LNCaP clone FGC (cell line): ENCODE results near the gene TEX29.

Experiments
- DNase-seq: peaks from one replicate; pipeline ENCODE4 v3.0.0-alpha.2; 2011; ENCODE audit warnings: low read depth
- H3K4me3 ChIP-seq: 2 replicates; pipeline ENCODE4 v1.5.1; 2011; ENCODE audit warnings: mild to moderate bottlenecking, low read depth, low read length, control low read depth
- TF ChIP-seq, protein P1 (sequence below): IDR thresholded peaks from 2 replicates; pipeline ENCODE4 v1.5.1; 2012; ENCODE audit warnings: mild to moderate bottlenecking; ENCODE audit not compliant: control insufficient read depth, insufficient read depth; ENCODE audit errors: extremely low read depth

TEX29 gene

DNA sequence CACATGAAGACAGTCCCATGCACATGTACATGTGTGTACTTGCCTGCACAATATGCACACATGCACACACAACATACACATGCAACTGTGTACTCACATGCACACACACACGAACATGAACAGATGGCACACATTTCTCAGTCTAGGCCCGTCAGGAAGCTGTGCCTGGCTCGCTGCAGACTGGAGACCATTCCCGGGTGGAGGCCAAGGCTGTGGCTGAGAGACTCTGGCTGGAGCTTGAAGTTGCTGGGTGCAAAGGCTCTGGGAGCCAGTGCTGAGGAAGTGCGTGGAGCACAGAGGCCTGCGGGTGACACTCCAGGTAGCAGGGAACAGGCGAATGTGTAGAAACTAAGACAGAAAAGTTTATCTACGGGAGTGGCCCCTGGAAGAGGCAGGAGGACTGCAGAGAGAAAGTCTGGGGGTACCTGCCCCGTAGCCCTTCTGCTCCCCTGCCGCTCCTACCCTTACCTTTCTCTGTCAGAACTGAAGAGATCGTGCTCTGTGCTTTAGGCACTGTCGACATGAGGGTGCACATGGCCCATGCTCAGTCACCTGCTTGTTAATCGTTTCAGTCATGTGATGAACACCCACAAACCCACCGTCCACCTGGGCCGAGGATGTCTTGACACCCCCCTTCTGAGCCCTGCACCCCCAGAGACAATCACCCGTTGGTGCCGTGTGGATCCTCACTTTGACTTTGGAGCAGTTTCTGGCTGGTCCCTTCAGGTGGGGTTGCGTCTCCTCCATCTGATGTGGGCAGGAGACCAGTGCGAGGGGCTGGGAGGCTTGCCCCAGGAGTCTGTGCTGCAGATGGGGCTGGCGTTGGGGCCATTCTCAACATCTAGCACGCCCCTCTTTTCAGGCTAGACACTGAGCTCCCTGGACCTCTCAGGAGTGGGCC lies 69.4 kb downstream of the TEX29 start:
- no peak for DNase-seq
- TF ChIP-seq, protein P1, sequence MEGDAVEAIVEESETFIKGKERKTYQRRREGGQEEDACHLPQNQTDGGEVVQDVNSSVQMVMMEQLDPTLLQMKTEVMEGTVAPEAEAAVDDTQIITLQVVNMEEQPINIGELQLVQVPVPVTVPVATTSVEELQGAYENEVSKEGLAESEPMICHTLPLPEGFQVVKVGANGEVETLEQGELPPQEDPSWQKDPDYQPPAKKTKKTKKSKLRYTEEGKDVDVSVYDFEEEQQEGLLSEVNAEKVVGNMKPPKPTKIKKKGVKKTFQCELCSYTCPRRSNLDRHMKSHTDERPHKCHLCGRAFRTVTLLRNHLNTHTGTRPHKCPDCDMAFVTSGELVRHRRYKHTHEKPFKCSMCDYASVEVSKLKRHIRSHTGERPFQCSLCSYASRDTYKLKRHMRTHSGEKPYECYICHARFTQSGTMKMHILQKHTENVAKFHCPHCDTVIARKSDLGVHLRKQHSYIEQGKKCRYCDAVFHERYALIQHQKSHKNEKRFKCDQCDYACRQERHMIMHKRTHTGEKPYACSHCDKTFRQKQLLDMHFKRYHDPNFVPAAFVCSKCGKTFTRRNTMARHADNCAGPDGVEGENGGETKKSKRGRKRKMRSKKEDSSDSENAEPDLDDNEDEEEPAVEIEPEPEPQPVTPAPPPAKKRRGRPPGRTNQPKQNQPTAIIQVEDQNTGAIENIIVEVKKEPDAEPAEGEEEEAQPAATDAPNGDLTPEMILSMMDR = no peak
- no peak overlapping the region for H3K4me3 ChIP-seq

DNA sequence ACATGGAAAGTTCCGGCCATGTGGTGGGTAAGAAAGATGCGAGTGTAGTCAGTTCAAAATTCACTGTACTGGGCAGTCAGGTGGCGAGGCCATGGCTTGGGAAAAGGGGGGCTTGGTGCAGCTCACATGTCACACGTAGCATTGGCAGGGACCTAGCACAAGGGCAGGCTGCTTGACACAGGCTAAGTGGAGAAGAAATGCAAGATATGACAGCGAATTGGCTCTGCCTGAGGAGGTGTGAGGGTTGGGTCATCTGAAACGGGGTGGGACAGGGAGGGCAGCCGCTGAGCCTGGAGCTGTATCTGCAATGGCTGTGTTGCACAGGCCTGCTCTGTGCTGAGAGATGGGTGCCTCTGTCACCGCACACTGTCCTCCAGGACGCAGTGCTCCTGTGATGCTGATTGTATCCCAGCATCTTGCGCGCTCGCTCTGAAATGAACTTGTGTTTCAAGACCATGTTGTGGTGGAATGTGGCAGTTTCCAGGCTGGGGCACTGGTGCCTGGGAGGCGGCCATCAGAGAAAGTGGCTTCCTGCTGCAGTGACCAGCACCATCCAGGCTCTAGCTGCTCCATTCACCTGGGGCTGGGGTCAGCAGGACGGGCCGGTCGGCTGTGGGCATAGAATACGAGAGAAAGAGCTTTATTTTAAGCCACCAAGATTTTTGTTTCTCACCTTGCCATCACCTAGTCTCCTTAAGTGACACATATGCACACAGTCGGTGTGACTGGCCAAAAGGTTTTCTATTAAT lies 70.3 kb downstream of the TEX29 start:
- TF ChIP-seq, protein P1 = no peak

DNA sequence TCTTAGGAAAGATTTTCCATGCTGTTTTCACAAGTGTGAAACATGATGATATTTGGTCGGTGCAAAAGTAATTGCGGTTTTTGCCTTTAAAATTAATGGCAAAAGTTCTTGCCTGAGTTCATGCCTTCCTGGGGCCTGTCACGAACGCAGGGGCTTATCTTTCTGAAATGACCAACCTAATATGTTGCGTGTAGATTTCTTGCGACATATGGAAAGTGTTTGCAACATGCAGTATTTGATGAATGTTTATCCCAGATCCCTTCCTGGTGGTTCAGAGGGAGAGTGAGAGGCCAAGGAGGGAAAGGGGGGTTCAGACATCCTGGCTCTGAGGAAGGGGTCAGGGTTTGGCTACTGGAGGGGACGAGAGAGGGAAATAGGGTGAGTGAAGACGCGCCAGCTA lies 72.0 kb downstream of the TEX29 start:
- no peak overlapping the region for H3K4me3 ChIP-seq
- no peak for DNase-seq
- TF ChIP-seq, protein P1 = no peak

More for the DNA sequence above, 70.3 kb downstream of the TEX29 start:
- DNase-seq = no peak
- H3K4me3 ChIP-seq = no peak overlapping the region

DNA sequence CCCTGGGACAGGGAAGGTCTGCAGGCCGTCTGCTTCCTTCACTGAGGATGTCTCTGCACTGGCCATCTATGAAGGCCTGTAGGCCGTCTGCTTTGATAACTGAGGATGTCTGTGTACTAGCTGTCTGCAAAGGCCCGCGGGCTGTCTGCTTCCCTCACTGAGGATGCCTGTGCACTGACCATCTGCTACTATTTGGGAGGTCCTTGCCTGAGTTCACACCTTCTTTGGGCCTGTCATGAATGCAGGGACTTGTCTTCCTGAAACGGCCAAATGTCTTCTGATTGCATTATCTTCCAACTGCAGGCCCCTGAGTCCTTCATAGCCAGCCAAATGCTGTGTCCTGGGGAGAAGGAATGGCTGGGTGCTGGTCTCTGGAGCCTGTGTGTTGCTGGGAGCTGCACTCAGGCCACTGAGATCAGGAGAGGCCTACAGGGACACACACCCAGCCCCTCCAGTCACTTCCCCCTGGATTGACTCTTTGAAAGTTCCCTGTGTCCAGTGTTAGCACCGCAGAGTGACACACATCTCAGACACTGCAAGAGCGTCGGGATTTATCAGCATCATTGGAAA lies 72.9 kb downstream of the TEX29 start:
- no peak for DNase-seq
- no peak overlapping the region for H3K4me3 ChIP-seq
- TF ChIP-seq, protein P1 = no peak
